ENCODE measurements around the gene ZNF81. TPM values are rescaled to one million over a fixed set of nuclear protein-coding genes. Genes with fewer than 3 reads are reported as not detected.

Gene ZNF81
- total and polyA plus RNA-seq, 2 of the 13 experiments (the other 11 are each of a cell fraction or from before 2014, with no cell fraction given), result 1.4 to 3.2 TPM

DNA sequence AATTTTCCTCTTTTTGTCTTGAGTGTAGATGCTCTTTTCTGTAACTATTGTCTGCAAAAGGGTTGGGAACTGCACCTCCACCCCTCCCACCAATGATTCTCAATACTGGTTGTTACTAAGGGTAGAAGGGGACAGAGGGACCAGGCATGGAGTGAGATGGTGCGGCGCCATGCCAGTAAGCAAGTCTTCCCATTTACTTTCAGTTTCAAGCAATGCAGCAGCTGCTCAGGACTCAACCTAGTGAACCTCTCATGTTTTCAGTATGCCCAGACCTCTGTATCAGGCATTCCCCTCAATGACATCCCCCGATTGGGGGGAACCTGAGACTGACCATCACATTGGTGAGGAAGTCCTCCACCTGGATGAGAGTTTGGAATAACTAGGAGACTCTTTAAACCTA lies 41.5 kb downstream of the ZNF81 start:
- Histone ChIP-seq H3K36me3 (replicated peaks in 1 of 2; ENCODE audit: control insufficient read depth in 1 of 2, insufficient read depth in 2 of 2, low read length in 2 of 2) (no peaks in the 10 kb centered on the region), H4K20me1 (ENCODE audit: insufficient read depth, low read length) (no peaks in the 10 kb centered on the region), H3K4me1 (ENCODE audit: insufficient read depth, low read length) (no peaks in the 10 kb centered on the region), H3K27ac (ENCODE audit: extremely low read length, insufficient read depth, low read length) (no peak overlapping the region), H3K79me2 (ENCODE audit: insufficient read depth, low read length) (no peaks in the 10 kb centered on the region), H3K4me2 (ENCODE audit: low read depth, low read length) (no peak overlapping the region), H3K27me3 (ENCODE audit: control insufficient read depth in 1 of 2, insufficient read depth in 2 of 2, low read length in 2 of 2) (no peaks in the 10 kb centered on the region), H3K9me3 (ENCODE audit: low read length) (no peaks in the 10 kb centered on the region; the same call in 1 of the 2 replicates), H2AFZ (ENCODE audit: low read length) (no peak overlapping the region), H3K4me3 (replicated peaks in 1 of 3; ENCODE audit: insufficient read depth in 1 of 3, low read depth in 2 of 3, low read length in 3 of 3) (no peak overlapping the region), H3K9ac (ENCODE audit: insufficient read depth, low read depth, low read length) (no peak overlapping the region)
- DNase-seq (ENCODE audit: low spot score) (no peak), FAIRE-seq (no peak), ATAC-seq (no peak)
- no peak for TF ChIP-seq PITX1 (CRISPR knock-in tag; IDR thresholded peaks at IDR 0.05)
- TF ChIP-seq, protein P1, sequence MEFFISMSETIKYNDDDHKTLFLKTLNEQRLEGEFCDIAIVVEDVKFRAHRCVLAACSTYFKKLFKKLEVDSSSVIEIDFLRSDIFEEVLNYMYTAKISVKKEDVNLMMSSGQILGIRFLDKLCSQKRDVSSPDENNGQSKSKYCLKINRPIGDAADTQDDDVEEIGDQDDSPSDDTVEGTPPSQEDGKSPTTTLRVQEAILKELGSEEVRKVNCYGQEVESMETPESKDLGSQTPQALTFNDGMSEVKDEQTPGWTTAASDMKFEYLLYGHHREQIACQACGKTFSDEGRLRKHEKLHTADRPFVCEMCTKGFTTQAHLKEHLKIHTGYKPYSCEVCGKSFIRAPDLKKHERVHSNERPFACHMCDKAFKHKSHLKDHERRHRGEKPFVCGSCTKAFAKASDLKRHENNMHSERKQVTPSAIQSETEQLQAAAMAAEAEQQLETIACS (CRISPR knock-in tag; IDR thresholded peaks at IDR 0.05), result no peak
- in situ Hi-C loops (cut with HindIII; ENCODE audit: extremely low pct_ligation_motif_present, low pct_unique_long_range_greater_than_20kb) (no loop called here), intact Hi-C loops (cut with micrococcal nuclease; ENCODE audit: unreplicated experiment) (no loop called here)
- BruUV-seq (replicated peaks), result no TSS peak
- ChIA-PET POLR2A (no interaction called here), CTCF (ENCODE audit: low intra/inter-chr PET ratio, low total read pairs) (no interaction called here)
- 80% methylated on average over 1 of the region's 3 CpGs for WGBS (ENCODE audit: low lambda C conversion rate)

DNA sequence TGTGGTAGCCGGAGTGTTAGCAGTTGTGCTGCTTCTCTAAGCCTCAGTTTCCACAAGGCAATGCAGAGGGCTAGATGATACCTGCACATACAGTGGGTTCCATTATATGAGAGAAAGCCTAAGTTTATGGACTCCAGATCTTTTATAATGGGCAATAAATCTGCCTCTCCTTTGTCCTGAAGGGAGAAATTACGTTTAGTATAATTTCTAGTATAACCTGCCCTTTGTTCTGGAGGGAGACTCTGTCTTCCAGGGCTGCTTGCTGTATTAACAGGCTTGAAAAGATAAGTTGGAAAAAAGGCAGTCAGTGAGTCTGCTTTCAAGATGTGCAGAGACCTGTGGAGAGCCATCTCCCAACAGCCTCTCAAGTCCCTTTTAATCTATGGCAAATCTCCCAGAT lies 42.8 kb downstream of the ZNF81 start:
- ATAC-seq (no peak), FAIRE-seq (no peak), DNase-seq (ENCODE audit: low spot score) (no peak)
- H3K4me1 ChIP-seq (ENCODE audit: insufficient read depth, low read length), result no peaks in the 10 kb centered on the region
- no peaks in the 10 kb centered on the region for H3K9me3 ChIP-seq (ENCODE audit: low read length)
- POLR2A ChIA-PET, result no interaction called here
- no peaks in the 10 kb centered on the region for H4K20me1 ChIP-seq (ENCODE audit: insufficient read depth, low read length)
- BruUV-seq (replicated peaks), result no TSS peak
- H3K27me3 ChIP-seq (ENCODE audit: control insufficient read depth in 1 of 2, insufficient read depth in 2 of 2, low read length in 2 of 2), result no peaks in the 10 kb centered on the region
- WGBS (ENCODE audit: low lambda C conversion rate), result 100% methylated on average over 2 of the region's 2 CpGs
- H3K4me2 ChIP-seq (ENCODE audit: low read depth, low read length), result no peak overlapping the region
- CTCF ChIA-PET (ENCODE audit: low intra/inter-chr PET ratio, low total read pairs), result no interaction called here
- H3K9ac ChIP-seq (ENCODE audit: insufficient read depth, low read depth, low read length), result no peak overlapping the region
- no peak overlapping the region for H3K27ac ChIP-seq (ENCODE audit: extremely low read length, insufficient read depth, low read length)
- no peaks in the 10 kb centered on the region for H3K79me2 ChIP-seq (ENCODE audit: insufficient read depth, low read length)
- H3K36me3 ChIP-seq (replicated peaks in 1 of 2; ENCODE audit: control insufficient read depth in 1 of 2, insufficient read depth in 2 of 2, low read length in 2 of 2), result no peaks in the 10 kb centered on the region
- intact Hi-C loops (cut with micrococcal nuclease; ENCODE audit: unreplicated experiment), result no loop called here
- in situ Hi-C loops (cut with HindIII; ENCODE audit: extremely low pct_ligation_motif_present, low pct_unique_long_range_greater_than_20kb), result no loop called here
- no peak overlapping the region for H3K4me3 ChIP-seq (replicated peaks in 1 of 3; ENCODE audit: insufficient read depth in 1 of 3, low read depth in 2 of 3, low read length in 3 of 3)
- no peak overlapping the region for H2AFZ ChIP-seq (ENCODE audit: low read length)
- no peak for TF ChIP-seq SP1 (IDR thresholded peaks at IDR 0.05)
- TF ChIP-seq SP1 (CRISPR knock-in tag; IDR thresholded peaks at IDR 0.05), result no peak
- TF ChIP-seq TEAD3 (CRISPR knock-in tag; optimal IDR thresholded peaks at IDR 0.05; ENCODE audit: borderline replicate concordance), result no peak
- no peak for TF ChIP-seq U2AF2 (IDR thresholded peaks at IDR 0.05; ENCODE audit: low read depth, low read length)
- TF ChIP-seq, protein P2, sequence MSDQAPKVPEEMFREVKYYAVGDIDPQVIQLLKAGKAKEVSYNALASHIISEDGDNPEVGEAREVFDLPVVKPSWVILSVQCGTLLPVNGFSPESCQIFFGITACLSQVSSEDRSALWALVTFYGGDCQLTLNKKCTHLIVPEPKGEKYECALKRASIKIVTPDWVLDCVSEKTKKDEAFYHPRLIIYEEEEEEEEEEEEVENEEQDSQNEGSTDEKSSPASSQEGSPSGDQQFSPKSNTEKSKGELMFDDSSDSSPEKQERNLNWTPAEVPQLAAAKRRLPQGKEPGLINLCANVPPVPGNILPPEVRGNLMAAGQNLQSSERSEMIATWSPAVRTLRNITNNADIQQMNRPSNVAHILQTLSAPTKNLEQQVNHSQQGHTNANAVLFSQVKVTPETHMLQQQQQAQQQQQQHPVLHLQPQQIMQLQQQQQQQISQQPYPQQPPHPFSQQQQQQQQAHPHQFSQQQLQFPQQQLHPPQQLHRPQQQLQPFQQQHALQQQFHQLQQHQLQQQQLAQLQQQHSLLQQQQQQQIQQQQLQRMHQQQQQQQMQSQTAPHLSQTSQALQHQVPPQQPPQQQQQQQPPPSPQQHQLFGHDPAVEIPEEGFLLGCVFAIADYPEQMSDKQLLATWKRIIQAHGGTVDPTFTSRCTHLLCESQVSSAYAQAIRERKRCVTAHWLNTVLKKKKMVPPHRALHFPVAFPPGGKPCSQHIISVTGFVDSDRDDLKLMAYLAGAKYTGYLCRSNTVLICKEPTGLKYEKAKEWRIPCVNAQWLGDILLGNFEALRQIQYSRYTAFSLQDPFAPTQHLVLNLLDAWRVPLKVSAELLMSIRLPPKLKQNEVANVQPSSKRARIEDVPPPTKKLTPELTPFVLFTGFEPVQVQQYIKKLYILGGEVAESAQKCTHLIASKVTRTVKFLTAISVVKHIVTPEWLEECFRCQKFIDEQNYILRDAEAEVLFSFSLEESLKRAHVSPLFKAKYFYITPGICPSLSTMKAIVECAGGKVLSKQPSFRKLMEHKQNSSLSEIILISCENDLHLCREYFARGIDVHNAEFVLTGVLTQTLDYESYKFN (CRISPR knock-in tag; conservative IDR thresholded peaks at IDR 0.05), result no peak
- no peak for TF ChIP-seq ZNF253 (CRISPR knock-in tag; IDR thresholded peaks at IDR 0.05; ENCODE audit: borderline replicate concordance)
- no peak for TF ChIP-seq ZNF619 (CRISPR knock-in tag; IDR thresholded peaks at IDR 0.05)
- no peak for TF ChIP-seq TIGD3 (CRISPR knock-in tag; IDR thresholded peaks at IDR 0.05; ENCODE audit: borderline replicate concordance)
- no peak for TF ChIP-seq ZNF839 (CRISPR knock-in tag; IDR thresholded peaks at IDR 0.05; ENCODE audit: borderline replicate concordance)
- TF ChIP-seq RAD21 (CRISPR knock-in tag; IDR thresholded peaks at IDR 0.05), result no peak
- no peak for TF ChIP-seq SP140L (CRISPR knock-in tag; IDR thresholded peaks at IDR 0.05; ENCODE audit: borderline replicate concordance)
- no peak for TF ChIP-seq POGZ (CRISPR knock-in tag; IDR thresholded peaks at IDR 0.05)
- no peak for TF ChIP-seq RNF2 (conservative IDR thresholded peaks at IDR 0.05; ENCODE audit: low read depth)
